ENCODE data around the gene GPR34.
"Not testable (repeated sequence)": the region's sequence is repeated elsewhere in the genome, so short reads cannot be mapped to it uniquely, and the experiment has no call there.

DNA sequence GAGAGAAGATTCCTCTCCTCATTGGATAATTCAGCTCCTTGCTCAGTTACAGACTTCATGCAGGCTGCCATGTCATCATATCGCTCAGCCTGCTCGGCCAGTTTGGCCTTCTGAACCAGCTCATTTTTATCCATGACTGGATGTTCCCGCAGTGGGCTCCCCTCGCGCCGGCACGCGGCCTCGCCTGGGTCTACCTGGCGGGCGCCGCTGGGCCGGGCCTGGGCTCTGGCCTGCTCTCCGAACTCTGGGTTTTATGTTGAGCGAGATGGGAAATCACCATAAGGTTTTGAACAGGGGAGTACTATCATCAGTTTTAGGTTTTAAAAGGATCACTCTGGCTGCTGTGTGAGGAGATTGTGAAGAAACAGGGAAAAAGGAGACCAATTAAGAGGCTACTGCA is 12.4 kb upstream of the GPR34 start:
- not testable (repeated sequence) for TF ChIP-seq CTCF (IDR thresholded peaks at IDR 0.05; ENCODE audit: poor library complexity, severe bottlenecking); POLR2AphosphoS5 (IDR thresholded peaks at IDR 0.05); EP300 (conservative IDR thresholded peaks at IDR 0.05; ENCODE audit: poor library complexity, severe bottlenecking); EZH2 (IDR thresholded peaks at IDR 0.05; ENCODE audit: borderline replicate concordance, insufficient read depth, low read length, poor library complexity, severe bottlenecking); MXI1 (conservative IDR thresholded peaks at IDR 0.05; ENCODE audit: poor library complexity, severe bottlenecking); TAF1 (IDR thresholded peaks at IDR 0.05; ENCODE audit: low read depth); SMC3 (conservative IDR thresholded peaks at IDR 0.05; ENCODE audit: poor library complexity); RAD21 (conservative IDR thresholded peaks at IDR 0.05)
- TF ChIP-seq, protein P1, sequence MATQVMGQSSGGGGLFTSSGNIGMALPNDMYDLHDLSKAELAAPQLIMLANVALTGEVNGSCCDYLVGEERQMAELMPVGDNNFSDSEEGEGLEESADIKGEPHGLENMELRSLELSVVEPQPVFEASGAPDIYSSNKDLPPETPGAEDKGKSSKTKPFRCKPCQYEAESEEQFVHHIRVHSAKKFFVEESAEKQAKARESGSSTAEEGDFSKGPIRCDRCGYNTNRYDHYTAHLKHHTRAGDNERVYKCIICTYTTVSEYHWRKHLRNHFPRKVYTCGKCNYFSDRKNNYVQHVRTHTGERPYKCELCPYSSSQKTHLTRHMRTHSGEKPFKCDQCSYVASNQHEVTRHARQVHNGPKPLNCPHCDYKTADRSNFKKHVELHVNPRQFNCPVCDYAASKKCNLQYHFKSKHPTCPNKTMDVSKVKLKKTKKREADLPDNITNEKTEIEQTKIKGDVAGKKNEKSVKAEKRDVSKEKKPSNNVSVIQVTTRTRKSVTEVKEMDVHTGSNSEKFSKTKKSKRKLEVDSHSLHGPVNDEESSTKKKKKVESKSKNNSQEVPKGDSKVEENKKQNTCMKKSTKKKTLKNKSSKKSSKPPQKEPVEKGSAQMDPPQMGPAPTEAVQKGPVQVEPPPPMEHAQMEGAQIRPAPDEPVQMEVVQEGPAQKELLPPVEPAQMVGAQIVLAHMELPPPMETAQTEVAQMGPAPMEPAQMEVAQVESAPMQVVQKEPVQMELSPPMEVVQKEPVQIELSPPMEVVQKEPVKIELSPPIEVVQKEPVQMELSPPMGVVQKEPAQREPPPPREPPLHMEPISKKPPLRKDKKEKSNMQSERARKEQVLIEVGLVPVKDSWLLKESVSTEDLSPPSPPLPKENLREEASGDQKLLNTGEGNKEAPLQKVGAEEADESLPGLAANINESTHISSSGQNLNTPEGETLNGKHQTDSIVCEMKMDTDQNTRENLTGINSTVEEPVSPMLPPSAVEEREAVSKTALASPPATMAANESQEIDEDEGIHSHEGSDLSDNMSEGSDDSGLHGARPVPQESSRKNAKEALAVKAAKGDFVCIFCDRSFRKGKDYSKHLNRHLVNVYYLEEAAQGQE (IDR thresholded peaks at IDR 0.05; ENCODE audit: borderline replicate concordance): not testable (repeated sequence)
